GM12892 (cell line): ENCODE measurements around the gene CPAMD8.

Experiments
- POLR2A ChIP-seq: IDR thresholded peaks from 2 replicates; pipeline ENCODE4 v1.6.1; 2011; ENCODE audit warnings: low read depth, low read length, control low read depth
- POLR2AphosphoS5 ChIP-seq: IDR thresholded peaks from 2 replicates; pipeline ENCODE4 v1.6.1; 2011; ENCODE audit warnings: low read depth, low read length, control low read depth
- TAF1 ChIP-seq: IDR thresholded peaks from 2 replicates; pipeline ENCODE4 v1.6.1; 2011; ENCODE audit warnings: low read depth, mild to moderate bottlenecking, control low read depth, low read length, borderline replicate concordance

DNA sequence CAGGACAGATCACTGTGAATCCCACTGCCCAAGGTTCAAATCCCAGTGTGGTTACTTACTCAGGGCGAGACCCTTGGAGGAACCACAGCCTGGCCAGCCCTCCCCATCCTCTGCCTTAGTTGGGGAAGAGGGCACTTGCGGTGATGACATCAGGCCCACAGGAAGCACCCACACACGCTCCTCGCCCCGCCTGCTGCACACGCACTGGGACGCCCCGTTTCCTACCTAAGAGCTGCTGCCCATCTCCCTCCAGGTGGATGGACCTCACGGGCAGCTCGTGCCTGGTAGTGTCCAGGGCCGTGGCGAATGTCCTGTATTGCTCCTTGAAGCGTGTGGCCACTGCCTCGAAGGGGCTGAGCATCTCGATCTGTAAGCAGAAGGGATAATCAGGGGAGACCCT, 29.0 kb upstream of the CPAMD8 start:
- TF ChIP-seq TAF1: no peak
- no peak for TF ChIP-seq POLR2A
- TF ChIP-seq POLR2AphosphoS5: no peak
